Fibroblast of mammary gland (primary cell): ENCODE measurements around the gene TNPO3.

Experiments used
- DNase-seq: peaks from one replicate; pipeline ENCODE4 v3.0.0-alpha.2; 2010; ENCODE audit warnings: low read depth
- H3K4me3 ChIP-seq: 2 replicates; pipeline ENCODE4 v1.5.1; 2011; ENCODE audit warnings: low read depth, mild to moderate bottlenecking, low read length, moderate library complexity; ENCODE audit not compliant: control insufficient read depth
- TF ChIP-seq, protein P1 (sequence below): conservative IDR thresholded peaks from 2 replicates; pipeline ENCODE4 v1.5.1; 2011; ENCODE audit warnings: low read depth, low read length, inconsistent platforms; ENCODE audit not compliant: control insufficient read depth, insufficient read depth

The TNPO3 gene

DNA sequence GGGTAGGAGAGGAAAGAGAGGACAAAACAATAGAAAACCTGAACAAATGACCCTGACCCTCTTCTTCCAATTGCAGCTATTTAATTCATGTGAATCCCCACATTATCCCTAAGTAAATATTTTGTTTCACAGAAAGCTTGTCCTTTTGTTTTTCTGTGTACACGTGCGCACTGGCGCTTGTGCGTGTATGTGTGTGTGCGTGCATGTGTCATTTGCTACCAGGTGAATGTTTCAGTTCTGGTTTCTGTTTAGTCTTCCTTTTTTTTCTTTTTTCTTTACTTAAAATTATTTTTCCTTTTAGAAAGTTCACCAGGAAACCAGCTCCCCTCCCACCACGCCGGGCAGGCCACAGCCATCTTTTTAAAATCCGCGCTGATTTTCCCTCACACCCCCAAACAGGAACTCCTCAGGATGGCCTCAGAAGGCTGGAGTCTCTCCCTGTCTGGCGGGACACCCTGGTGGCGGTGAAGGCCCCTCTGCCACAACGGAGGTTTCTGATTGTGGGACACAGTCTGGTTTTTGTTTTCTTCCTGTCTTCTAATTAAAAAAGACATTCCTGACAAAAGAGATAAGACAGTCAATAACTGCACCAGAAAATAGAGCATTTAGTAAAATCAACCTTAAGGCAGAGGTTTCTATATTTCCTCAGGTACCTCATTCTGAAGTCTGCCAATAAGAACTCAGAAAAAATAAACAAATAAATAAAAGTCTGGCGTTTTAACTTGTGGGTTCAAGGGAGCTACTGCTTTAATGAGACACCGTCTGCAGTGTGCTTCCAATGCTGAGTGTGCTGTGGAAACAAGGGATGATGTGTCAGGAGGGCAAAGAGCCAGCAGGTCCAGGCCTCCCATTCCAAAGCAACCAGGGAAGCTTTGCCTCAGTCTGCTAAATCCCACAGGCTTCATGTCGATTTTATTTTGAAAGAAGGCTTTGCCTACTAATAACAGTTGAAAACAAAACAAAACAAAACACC lies 99.8 kb downstream of the TNPO3 start:
- TF ChIP-seq, protein P1, sequence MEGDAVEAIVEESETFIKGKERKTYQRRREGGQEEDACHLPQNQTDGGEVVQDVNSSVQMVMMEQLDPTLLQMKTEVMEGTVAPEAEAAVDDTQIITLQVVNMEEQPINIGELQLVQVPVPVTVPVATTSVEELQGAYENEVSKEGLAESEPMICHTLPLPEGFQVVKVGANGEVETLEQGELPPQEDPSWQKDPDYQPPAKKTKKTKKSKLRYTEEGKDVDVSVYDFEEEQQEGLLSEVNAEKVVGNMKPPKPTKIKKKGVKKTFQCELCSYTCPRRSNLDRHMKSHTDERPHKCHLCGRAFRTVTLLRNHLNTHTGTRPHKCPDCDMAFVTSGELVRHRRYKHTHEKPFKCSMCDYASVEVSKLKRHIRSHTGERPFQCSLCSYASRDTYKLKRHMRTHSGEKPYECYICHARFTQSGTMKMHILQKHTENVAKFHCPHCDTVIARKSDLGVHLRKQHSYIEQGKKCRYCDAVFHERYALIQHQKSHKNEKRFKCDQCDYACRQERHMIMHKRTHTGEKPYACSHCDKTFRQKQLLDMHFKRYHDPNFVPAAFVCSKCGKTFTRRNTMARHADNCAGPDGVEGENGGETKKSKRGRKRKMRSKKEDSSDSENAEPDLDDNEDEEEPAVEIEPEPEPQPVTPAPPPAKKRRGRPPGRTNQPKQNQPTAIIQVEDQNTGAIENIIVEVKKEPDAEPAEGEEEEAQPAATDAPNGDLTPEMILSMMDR: no peak
- peak; percentile 78 for DNase-seq
- H3K4me3 ChIP-seq: no peak overlapping the region

DNA sequence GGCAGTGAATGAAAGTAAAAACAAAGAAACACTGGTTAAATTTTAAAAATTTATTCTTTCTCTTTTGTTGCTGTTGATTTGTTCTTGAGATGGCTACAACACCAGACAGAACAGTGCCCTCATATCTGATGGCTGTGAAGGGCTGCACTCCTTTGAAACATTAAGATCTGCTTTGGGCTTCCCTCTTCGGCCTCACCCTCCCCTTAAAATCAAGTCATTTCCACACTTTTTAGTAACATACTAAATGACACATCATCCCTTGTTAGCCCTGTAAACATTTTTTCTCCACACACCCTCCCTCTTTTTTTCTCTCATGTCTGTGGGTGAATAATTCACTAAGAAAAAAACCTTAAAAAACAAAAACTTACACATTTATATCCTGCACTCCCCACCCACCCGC lies 100.8 kb downstream of the TNPO3 start:
- H3K4me3 ChIP-seq: no peak overlapping the region
- TF ChIP-seq, protein P1: no peak
- no peak for DNase-seq

DNA sequence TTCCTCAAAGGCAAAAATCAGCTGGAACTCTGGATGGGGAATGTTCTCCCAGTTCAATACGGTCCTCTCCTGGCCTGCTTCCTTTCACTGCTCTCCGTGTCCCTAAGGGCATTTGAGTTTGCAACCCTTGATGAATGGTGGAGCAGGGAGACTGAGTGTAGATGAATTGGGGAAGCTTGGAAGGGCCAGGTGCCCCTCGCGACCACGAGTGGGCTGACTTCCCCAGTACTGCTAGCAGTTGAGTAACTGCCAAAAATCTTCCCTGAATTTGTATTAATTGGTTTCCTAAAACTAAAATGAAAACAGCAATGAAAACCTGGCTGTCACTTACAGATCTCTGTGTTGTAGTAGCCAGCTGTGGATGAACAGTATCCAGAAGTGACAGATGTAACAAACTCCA lies 103.6 kb downstream of the TNPO3 start:
- TF ChIP-seq, protein P1: no peak
- DNase-seq: no peak
- H3K4me3 ChIP-seq: no peak overlapping the region

DNA sequence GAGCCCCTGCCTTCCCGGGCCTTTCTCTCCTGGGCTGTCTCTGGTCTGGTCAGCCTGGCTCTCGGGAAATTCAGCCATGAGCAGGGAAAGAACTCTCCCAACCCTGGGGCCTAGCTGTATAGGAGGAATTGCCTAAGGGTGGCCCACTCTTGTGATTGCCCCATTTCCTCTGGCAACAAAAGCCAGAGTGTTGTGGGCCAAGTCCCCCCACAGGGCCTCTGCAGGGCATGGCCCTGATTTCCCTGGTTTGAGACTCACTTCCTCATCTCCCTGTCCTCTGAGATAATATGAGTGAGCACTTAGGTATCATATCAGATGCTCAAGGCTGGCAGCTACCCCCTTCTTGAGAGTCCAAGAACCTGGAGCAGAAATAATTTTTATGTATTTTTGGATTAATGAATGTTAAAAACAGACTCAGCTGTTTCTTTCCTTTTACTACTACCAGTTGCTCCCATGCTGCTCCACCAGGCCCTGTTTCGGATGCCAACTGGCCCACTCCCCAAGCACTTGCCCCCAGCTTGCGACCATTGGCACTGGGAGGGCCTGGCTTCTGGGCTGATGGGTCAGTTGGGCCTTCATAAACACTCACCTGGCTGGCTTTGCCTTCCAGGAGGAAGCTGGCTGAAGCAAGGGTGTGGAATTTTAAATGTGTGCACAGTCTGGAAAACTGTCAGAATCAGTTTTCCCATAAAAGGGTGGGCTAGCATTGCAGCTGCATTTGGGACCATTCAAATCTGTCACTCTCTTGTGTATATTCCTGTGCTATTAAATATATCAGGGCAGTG lies 105.7 kb downstream of the TNPO3 start:
- DNase-seq: no peak
- TF ChIP-seq, protein P1: no peak
- H3K4me3 ChIP-seq: no peak overlapping the region

DNA sequence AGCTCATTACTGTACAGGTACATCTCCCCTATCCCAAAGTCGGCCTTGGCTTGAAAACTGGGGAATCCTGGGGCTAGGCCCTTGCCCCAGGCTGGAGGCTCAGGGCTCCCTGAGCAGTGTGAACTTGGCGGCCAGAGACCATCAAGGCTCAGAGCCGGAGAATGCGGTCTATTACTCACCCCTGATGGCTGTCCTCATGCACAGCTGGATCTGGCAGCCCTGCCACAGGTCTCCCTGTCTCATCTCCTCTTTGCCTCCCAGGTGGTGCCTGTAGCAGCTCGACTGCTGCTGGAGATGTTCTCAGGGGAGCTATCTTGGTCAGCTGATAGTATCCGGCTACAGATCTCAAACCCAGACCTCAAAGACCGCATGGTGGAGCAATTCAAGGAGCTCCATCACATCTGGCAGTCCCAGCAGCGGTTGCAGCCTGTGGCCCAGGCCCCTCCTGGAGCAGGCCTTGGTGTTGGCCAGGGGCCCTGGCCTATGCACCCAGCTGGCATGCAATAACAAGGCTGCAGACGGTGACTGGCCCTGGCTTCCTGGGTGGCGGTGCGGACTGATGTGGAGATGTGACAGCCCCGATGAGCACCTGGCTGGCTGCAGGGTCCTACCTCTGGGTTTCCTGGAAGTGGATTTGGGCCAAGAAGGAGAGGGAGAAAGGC lies 106.5 kb downstream of the TNPO3 start:
- H3K4me3 ChIP-seq: no peak overlapping the region
- TF ChIP-seq, protein P1: no peak
- peak; percentile 8 for DNase-seq

DNA sequence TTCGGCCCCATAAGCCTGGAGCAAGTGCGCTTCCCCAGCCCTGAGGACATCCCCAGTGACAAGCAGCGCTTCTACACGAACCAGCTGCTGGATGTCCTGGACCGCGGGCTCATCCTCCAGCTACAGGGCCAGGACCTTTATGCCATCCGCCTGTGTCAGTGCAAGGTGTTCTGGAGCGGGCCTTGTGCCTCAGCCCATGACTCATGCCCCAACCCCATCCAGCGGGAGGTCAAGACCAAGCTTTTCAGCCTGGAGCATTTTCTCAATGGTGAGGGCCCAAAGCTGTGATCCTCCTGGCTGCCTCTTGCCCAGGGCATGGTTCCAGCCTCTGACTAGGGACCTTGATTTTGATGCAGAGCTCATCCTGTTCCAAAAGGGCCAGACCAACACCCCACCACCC lies 107.1 kb downstream of the TNPO3 start:
- no peak overlapping the region for H3K4me3 ChIP-seq
- TF ChIP-seq, protein P1: no peak
- DNase-seq: peak; percentile 11
